AG04449 (cell line): ENCODE results near the gene VAV2.

ENCODE experiments used
- CTCF ChIA-PET: fragments of 350-600 bp; formaldehyde crosslinking; extraction: SDS; loops from one replicate; lab custom pipeline; 2021; ENCODE audit warnings: antibody characterized with exemption; lab: Yijun Ruan, JAX
- POLR2A ChIA-PET: fragments of 400-600, 350-600 bp; formaldehyde crosslinking; extraction: SDS; loops from one replicate; lab custom pipeline; 2020; ENCODE audit warnings: antibody characterized with exemption, inconsistent platforms; lab: Yijun Ruan, JAX
- DNase-seq: peaks from one replicate; pipeline ENCODE4 v3.0.0-alpha.2; 2010; ENCODE audit warnings: low read depth, low spot score
- H3K4me3 ChIP-seq: 2 replicates; pipeline ENCODE4 v1.5.1; 2011; ENCODE audit warnings: low read depth, mild to moderate bottlenecking, control low read depth, low read length
- CTCF ChIP-seq: IDR thresholded peaks from one replicate; pipeline ENCODE4 v1.5.1; 2011; ENCODE audit warnings: mild to moderate bottlenecking, moderate library complexity, low read length, control low read depth, inconsistent platforms; ENCODE audit not compliant: insufficient read depth; ENCODE audit errors: missing control alignments

The VAV2 gene

GRCh38 chr9:133742849-133743444, 249.2 kb downstream of the VAV2 start:
- no peak for DNase-seq
- CTCF ChIA-PET, result interaction anchor here (0.6 to 2.4 kb wide), 28 partner anchors 9 to 251 kb away, joined by 3 to 16 read pairs (median 4); no protein-coding TSS in a partner anchor

GRCh38 chr9:133742251-133742650, 249.9 kb downstream of the VAV2 start:
- H3K4me3 ChIP-seq, result no peak overlapping the region
- no peak for TF ChIP-seq CTCF
- POLR2A ChIA-PET, result no interaction called here
- DNase-seq, result no peak
- CTCF ChIA-PET, result interaction anchor here (0.7 to 3.2 kb wide), 27 partner anchors 8 to 252 kb away, joined by 3 to 16 read pairs (median 5); no protein-coding TSS in a partner anchor

More at GRCh38 chr9:133742849-133743444, 249.2 kb downstream of the VAV2 start:
- POLR2A ChIA-PET, result no interaction called here
- H3K4me3 ChIP-seq, result no peak overlapping the region
- TF ChIP-seq CTCF, result peak; percentile 97

- no peak overlapping the region for H3K4me3 ChIP-seq
- ChIA-PET POLR2A (no interaction called here), CTCF (interaction anchor here (0.9 to 3.2 kb wide), 18 partner anchors 8 to 252 kb away, joined by 3 to 16 read pairs (median 6); no protein-coding TSS in a partner anchor)
- TF ChIP-seq CTCF, result no peak
- DNase-seq, result no peak
Measured at GRCh38 chr9:133741716-133742115, 250.4 kb downstream of the VAV2 start.

- H3K4me3 ChIP-seq, result no peak overlapping the region
- no peak for DNase-seq
- no peak for TF ChIP-seq CTCF
- POLR2A ChIA-PET, result no interaction called here
- CTCF ChIA-PET, result interaction anchor here (1.9 to 3.2 kb wide), 3 partner anchors 9 to 253 kb away, joined by 4 to 16 read pairs (median 12); no protein-coding TSS in a partner anchor
Measured at GRCh38 chr9:133740911-133741310, 251.2 kb downstream of the VAV2 start.

GRCh38 chr9:133739408-133740280, 252.5 kb downstream of the VAV2 start:
- ChIA-PET POLR2A (no interaction called here), CTCF (interaction anchor here (0.8 to 3.2 kb wide), 6 partner anchors 9 to 255 kb away, joined by 3 to 16 read pairs (median 4); no protein-coding TSS in a partner anchor)
- no peak for DNase-seq
- TF ChIP-seq CTCF, result no peak
- no peak overlapping the region for H3K4me3 ChIP-seq

GRCh38 chr9:133738640-133739225, 253.4 kb downstream of the VAV2 start:
- CTCF ChIA-PET, result interaction anchor here (1.1 to 2.4 kb wide), 2 partner anchors 11 to 208 kb away, joined by 3 to 8 read pairs; no protein-coding TSS in a partner anchor
- POLR2A ChIA-PET, result no interaction called here
- DNase-seq, result no peak
- TF ChIP-seq CTCF, result no peak
- no peak overlapping the region for H3K4me3 ChIP-seq
